Stimulated activated CD8-positive, alpha-beta memory T cell treated with anti-CD3 and anti-CD28 coated beads, Interleukin-7, amount 100 ng/mL, for 4 hours (primary cell): Measurements from ENCODE around the gene SLC39A11.

Experiments
- DNase-seq, 2 donors: peaks; one replicate each; pipeline ENCODE4 v3.0.0-alpha.2; 2020; ENCODE audit warnings: low read depth in 2 of 2

SLC39A11 gene

DNA sequence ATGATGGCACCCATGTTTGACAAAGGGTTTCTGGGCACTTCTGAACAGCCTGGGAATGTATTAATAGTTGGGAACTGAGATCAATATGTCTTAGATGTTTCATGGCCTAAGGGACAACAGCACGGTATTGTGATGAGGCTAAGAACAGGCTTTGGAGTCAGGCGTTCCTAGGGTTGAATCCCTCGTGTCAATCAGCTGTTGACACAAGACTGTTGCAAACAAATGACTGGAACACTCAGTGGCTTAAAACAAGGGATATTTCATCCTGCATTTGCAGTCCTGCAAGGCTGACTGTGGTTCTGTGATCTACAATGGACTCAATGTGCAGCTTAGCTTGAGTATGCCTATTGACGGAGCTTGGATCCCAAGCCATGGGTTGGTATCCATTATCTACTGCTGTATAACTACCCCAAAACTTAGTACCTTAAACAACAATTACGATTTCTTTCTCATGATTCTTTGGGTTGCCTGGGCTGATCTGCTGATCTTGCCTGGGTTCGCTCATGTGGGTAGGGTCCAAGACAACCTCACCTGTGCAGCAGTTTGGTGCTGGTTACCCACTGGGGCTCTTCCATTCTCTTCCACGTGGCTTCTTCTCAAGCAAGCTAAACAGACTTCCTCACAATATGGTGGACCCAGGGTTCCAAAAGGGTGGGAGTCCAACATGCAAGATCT is 472.4 kb downstream of the SLC39A11 start:
- DNase-seq = no peak

DNA sequence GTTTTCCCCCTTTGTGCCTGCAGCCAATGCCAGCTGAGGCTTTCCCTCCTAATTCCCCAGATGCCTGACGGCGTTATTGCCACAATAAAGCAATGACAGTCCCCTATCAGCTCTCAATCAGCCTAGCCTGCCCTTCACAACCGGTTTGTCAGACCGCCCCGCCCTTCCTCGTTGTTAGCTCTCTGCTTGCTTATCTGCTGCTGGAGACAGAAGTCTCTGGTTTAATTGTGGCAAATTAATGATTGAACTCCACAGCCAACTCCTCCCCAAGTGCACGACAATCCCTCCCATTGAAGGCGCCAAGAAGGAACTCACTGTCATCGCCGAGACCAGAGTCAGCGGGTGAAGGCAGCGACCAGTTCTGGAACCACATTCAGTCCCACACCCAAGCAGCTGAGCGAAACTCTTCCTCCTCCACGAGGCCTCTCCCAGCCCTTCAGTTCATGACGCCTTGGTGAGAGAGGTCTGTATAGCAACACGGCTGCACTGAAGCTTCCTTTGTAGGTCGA is 474.4 kb downstream of the SLC39A11 start:
- DNase-seq = no peak

DNA sequence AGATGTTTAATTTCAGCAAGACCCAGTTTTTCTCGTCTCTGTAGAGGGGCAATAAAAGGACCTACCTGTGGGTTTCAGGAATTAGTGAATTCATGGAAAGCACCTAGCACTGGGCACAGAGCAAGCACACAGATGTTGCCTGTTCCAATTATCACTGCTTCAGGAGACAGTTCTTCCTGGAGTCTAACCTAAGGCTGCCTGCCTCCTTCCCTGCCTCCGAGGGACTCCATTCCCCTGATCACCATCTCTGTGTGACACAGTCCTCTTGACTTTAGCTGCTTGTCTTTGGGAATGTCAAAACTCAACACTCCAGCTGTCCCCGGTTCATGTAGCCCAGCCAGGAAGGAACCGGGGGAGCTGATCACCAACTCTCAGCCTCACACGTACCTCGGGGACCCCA is 474.9 kb downstream of the SLC39A11 start:
- DNase-seq = no peak

DNA sequence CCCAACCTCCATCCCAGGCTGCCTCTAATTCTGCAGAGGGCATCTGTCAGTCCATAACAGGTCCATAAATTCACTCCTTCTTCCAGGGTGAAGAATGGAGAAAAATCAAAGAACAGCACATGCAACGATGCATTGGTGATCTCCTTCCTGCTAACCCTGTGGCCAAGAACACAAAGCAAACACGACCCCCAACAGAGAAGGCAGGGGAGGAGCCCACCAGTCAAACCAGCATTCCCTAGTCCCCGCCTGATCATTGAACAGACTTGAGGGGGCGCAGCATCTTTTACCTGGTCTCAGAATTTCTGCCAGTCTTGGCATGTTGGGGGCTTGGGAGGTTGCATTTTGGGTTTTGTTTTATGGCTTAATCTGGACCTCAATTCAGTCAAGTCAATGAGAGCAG is 476.0 kb downstream of the SLC39A11 start:
- no peak for DNase-seq

DNA sequence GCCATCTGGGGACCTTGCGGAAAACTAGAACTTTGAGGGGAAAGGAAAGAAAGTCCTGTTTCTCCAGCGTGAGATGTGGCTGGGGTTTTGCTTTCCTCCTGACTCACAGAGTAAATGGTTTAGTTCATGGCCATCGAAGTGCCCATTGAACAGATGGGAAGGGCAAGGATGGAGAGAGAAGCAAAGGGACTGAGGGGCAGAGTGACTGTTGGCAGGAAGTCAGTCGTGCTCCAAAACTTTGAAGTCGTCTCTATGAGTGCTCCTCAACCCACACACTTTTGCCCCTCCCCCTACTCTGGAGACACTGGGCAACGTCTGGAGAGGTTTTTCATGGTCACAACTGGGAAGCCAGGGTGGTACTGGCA is 476.9 kb downstream of the SLC39A11 start:
- DNase-seq = no peak

DNA sequence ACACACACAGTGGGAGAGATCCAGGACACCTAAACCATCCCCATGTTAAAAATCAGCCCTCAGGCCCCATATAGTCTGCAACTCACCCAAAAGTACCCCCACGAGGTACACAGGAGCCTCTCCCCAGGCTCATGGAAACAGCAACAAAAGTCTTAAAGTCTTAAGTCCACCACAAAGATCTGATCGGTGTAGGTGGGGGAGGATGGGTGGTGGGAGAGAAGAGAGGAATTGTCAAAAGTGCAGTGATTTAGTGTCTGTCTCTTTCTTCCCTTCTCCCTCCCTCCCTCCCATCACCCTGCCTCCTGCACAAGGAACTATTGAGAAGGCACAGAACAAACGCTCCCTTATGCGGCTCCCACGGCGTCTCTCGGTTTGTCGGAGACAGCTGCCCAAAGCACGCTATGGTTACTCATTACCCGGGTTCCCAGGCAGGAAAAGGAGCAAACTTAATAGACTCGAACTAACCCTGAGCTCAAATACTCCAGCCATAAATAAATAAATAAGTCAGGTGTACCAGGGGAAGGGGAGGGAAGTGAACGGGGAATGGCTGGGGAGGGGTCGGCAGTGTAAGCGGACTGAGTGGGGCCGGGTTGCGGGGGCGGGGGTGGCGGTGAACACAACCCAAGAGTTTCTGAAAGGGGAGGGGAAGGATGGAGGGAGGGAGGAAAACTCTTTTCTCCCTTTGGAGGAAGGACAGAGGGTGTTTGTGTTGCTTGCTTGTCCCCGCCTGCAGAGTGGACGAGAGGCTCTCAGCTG is 477.4 kb downstream of the SLC39A11 start:
- no peak for DNase-seq

DNA sequence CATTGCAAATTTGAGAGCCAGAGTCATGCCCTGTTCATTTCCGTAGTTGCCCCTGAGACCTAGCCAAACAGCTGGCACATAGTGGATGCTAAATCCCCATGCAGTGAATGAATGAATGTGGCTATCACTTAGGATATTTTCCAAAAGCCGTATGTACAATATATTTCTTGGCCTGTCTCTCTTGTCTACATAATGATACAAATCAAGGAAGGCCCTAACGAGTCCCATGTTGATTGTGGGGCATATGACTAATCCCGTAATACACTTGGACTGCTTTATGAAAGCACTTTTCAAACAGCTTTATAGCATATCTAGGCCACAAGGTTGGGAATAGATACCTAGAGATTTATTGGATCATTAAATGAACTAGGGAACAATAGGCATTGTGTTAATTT is 478.0 kb downstream of the SLC39A11 start:
- no peak for DNase-seq

DNA sequence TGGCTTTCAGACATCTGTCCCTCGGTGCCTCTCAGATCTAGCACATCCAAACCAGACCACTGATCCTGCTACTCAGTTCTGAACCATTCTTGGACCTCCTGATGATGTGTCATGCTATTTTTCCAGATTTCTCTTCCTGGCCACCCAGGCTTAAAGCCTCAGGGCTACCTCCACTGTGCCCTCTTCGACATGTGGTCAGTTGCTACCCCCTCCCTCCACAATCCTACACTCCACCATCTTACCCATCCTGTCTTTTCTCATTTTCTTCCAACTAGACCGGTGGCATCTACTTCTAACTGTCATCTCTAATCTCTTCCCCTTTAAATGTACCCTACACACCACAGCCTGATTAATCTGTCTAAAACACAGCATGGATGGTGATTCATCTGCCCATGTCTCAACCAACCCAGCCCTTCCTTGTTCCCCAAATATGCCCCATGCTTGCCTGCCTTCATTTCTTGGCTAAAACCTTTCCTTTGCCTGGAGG is 478.6 kb downstream of the SLC39A11 start:
- no peak for DNase-seq

DNA sequence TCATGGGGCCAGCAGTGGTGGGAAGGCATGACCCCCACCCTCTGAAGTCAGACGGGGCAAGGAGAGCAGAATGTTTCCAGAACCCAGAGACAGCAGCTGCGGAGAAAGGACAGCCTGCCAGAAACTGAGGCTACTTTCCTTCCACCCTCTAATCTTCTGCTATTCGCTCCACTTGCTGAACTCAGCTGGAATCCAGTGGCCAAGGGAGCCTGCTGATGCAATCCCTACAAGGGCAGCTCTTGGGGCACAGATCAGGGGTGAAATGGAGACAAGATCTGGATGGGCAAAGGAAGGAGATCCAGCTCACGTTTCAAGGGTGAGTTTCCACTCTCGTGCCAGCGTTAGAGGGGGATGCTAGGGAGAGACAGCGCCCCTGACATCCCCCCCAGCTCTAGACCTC is 479.1 kb downstream of the SLC39A11 start:
- no peak for DNase-seq

DNA sequence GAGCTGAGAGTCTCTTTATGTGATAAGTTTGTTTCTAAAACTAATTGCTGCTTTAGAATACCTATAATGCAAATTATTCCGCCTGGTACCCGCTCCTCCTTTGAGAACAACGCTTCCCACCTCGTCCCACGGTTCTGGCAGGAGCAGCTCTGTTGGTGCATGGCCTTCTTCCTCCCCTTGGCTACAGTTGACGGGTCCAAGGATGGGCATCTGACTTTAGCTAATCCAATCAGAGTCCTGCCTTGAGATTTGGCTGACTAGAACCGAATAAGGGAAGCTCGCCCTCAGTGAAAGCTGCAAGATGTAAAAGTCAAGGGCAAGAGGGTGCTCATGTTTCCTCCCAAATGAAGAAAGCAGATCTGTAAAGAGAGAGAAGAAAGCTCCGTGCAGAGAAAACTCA is 481.3 kb downstream of the SLC39A11 start:
- DNase-seq = no peak

DNA sequence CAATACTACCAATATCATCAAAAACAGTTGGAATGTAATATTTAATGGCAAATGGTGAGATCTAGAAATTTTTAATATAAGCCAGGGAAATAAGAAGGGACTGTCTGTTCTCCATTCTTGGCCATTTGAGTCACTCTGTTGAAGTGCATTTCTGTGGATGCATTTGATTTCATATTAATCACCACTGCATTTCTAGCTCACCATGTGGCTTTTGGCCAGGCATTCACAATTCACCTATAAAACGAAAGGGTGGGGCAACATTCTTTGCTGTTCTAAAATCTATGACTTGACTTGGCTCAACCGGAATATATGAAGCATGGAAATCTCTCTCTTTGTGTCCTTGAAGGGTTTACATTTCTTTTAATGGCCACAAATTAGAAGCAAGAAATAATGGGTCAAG is 483.0 kb downstream of the SLC39A11 start:
- DNase-seq = no peak

DNA sequence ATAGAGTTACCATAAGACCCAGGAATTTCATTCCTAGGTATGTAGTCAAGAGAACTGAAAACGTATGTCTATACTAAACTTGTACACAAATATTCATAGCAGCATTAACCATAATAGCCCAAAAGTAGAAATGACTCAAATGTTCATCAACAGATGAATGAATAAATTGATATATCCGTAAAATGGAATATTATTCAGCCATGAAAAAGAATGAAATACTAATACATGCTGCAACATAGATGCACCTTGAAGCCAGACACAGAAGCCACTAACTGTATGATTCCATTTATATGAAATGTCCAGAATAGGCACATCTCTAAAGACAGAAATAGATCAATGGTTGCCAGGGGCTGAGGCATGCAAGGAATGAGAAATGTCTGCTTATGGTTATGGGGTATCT is 484.1 kb downstream of the SLC39A11 start:
- no peak for DNase-seq

DNA sequence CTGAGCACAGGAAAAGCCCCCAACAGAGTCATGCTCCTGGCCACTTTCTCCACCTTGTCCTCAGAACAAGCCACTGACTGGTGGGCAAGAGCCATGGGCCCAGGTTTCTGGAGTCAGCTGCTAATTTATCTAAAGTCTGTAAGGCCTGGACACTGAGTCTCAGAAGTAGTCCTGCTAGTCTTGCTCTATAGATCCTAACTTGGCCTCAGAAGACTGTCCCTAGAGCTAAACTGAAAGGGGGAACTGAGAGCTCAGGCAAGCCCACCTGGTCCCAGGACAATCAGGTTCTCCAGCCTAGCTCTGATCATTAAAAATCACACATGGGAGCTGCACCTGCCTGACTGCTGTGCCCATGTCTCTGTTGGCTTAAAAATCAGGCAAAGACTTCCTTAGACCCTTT is 485.8 kb downstream of the SLC39A11 start:
- no peak for DNase-seq

DNA sequence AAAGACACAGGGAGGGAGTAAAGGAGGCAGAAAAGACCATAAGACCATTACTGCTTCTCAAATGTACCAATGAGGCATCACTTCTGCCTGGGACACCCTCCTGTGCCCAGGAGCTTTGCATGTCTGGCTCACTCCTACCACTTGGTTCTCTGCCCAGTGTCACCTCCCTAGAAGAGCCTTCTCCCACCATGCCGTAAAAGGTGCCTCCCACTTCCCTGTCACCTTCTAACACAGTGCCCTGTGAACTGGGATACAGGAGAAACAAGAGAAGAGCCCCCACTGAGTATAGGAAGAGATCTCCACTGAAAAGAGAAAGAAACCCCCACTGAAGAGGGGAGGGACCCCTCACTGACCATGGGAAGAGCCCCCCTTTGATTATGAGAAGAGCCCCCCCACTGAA is 486.9 kb downstream of the SLC39A11 start:
- DNase-seq = no peak

DNA sequence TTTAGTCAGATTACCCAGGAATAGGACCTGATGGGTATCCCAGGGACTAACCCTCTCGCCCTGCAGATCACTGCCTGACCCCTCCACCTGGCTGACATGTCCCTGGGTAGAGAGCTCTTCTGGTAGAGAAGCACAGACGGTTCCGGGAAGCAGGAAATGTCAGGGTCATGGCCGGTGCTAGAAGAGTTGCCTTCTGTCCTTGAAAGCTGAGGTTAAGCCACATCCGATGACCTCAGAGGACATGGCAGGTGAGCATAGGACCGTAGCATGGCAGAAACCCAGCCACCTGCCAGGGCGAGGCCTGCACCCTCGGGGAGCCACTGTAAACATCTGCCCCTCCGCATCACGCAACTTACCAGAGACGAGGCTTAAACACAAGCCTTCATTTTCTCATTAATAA is 488.0 kb downstream of the SLC39A11 start:
- DNase-seq = no peak

DNA sequence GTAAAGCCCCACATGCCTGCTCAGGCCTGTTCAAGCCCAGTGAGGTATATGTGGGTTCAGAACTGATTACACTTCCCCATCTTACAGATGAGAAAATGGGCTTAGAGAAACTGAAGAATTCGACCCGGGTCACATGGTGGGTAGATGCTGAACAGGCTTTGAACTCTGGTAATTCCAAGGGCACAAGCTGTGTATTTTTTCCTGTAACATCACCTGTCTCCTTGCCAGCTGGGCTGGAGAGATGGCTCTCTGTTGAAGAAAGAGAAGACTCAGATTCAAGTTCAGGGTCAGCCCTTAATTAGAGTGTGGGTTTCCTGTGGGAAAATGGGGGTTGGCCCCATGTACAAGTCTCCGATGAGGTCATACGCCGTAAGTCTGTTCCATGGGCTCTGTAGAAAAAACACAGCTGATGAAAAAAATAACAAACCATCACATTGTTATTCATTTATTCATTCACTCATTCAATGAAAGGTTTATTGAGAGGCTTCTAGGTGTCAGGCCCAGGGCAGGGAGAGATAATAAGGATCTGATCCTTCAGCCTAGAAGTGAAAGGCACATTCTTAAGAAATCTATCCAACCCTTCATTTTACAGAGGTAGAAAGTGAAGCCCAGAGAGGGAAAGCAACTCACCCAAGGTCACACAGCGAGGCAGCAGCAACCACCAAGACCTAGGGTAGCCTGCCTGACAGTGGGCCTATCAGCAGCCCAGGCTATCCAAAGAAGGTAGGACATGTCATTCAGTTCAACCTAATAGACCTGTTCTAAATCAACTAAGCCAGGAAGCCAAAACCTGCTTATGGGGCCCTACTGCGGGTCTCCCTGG is 488.9 kb downstream of the SLC39A11 start:
- no peak for DNase-seq

DNA sequence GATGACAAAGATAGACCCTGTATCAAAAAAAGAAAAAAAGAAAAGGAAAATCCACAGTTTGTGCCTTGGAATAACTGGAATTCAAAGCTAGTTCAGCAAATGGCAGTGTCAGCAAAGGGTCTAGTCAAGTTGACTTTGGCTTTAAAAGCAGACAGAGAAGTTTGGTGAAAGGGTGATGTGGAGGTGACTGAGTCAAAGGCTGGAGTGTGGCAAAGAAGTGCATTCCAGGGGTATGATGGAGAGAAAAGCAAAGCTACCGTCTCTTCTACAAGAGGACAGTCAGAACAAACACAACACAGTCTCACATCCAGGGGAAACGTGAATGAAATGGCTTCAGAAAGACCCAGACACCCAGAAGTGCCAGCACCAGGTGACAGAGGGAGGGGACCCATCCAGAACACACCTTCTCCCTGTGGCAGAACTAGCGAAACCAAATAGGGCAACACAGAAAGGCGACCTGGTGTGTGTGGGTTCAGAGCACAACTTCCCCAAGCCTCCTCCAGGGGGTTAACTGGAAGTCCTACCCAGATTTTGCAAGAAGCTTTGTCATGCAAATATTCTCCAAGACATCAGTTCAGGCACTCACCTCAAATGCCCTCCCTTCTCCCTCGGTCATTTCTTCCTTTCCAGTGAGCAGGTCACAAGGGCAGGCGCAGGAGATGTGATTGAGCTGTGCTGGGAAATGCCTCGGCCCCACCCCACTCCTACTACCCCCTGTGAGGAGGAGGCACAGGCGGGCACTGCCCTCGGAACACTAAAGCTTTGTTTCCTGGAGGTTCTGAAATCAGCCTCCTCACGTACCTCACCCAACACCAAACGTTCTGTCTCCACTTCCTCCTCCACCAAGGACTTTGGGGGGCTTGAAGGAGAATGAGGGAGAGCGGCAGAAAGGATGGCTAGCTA is 489.7 kb downstream of the SLC39A11 start:
- no peak for DNase-seq

DNA sequence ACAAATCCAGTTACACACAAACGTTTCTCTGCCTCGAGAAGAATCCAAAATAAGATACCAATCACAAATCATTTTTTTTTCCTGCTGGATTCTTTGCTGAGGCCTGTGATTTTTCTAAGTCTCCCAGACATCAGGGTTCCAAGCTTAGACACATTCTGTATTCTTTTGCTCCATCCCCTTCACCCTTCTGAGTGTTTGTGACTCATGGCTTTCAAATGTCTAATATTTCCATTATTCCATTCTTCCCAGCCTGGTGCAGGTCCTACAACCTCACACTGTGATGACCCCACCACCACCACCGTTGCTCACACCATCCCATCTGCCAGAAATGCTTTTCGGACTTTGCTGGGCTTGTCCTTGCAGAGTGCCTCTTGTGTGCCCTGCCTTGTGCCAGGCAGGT is 491.6 kb downstream of the SLC39A11 start:
- no peak for DNase-seq

DNA sequence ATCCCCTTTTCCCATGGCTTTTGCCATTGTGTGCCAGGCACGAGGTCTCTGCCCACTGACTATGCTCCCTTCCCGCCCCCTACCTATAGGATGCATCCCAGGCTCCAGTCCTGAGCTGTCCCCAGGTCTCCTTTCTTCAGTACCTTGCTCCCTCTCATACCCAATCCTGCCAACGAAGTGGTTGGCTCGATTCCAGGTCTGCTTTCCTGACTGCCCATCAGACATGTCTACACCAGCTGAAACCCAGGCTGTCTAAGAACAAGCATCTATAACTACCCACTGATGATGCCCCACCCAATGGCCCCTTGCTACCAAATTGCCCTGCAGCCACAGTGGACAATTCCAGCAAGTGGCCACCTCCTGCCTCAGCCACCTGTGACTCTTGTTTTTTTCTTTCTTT is 492.6 kb downstream of the SLC39A11 start:
- DNase-seq = no peak

DNA sequence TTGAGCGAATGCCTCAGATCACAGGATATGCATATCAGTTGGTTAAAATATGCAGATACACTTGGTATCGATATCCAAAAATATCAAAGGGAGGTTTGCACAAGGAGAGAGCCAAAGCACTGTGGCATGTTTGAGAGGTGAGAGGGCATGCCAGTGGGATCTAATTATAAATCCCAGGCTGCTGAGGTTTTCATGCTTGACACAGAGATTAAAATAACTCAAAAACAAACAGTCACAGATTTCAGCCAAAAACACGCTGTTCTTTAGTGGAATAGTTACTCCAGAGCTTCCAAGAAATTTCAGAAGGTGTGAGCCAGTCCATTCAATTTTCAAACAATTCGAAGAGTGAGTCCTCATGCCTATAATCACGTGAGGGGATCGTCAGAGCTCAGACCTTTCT is 493.8 kb downstream of the SLC39A11 start:
- no peak for DNase-seq

DNA sequence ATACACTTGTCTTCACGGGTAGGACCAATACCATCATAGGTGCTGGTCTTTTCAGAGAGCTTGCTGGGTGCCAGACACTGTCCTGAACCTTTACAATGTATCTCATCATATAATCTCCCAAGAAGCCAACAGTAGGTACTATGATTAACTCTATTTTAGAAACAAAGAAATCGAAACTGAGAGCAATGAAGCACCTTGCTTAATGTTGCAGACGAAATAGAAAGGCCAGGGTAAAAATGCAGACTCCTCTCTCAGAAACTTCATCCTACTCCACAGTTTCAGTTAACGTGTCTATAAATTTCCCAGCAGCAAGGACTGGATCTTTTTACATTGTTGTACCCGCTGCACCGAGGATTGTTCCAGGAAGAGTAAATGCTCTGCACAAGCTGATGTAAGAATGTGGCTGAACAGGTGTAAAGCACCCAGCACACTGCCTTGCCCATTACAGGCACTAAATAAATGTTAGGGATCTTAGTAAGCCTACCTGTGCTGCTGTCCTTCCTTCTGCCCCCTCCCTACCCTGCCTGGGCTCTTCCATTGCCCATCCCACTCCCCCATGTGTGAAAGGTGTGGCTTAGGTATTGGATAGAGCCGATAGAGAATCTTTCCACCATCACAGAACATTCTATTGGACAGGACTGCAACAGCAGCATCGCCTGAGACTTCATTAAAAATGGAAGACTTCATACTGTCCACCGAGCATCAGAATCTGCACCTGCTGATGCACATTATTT is 495.0 kb downstream of the SLC39A11 start:
- DNase-seq = no peak
